Caco-2 (cell line): ENCODE results near the gene BDP1. TPM values are rescaled to one million over a fixed set of nuclear protein-coding genes. Genes with fewer than 3 reads are reported as not detected.
A peak's percentile ranks its signal among the peaks of the same experiment; 100 is the strongest.

ENCODE experiments used
- BruUV-seq: library from RNA; stranded (reverse); fragments of 400-500 nt; replicated peaks from 2 replicates; lab custom pipeline; 2021; lab: Mats Ljungman, UMichigan
- CTCF ChIA-PET: fragments of 300-600 bp; sonication (Branson Sonifier 250); formaldehyde crosslinking; loops from one replicate; lab custom pipeline; 2022; ENCODE audit warnings: antibody characterized with exemption; lab: Charles Lee
- POLR2A ChIA-PET: fragments of 300-600 bp; sonication (Branson Sonifier 250); formaldehyde crosslinking; loops from one replicate; lab custom pipeline; 2022; ENCODE audit warnings: antibody characterized with exemption; lab: Charles Lee
- DNase-seq, 2 experiments: peaks; one replicate each; pipeline versions ENCODE4 v3.0.0 to v3.0.0-alpha.2; 2020 to 2022
- H3K27me3 ChIP-seq: replicated peaks from 2 replicates; pipeline ENCODE4 v1.6.0; 2011; ENCODE audit warnings: low read length; ENCODE audit not compliant: control insufficient read depth, insufficient read depth
- H3K36me3 ChIP-seq: 2 replicates; pipeline ENCODE4 v1.5.1; 2011; ENCODE audit warnings: low read length; ENCODE audit not compliant: control insufficient read depth, insufficient read depth
- H3K4me1 ChIP-seq: fragments of 250-450 bp; sonication (Bioruptor Pico); 2 replicates; pipeline ENCODE4 v1.5.1; 2020; ENCODE audit warnings: mild to moderate bottlenecking
- H3K4me3 ChIP-seq: 2 replicates; pipeline ENCODE4 v1.5.1; 2011; ENCODE audit warnings: low read depth, mild to moderate bottlenecking, control low read depth, low read length
- H3K9me3 ChIP-seq: fragments of 250-450 bp; sonication (Bioruptor Pico); 2 replicates; pipeline ENCODE4 v1.5.1; 2020; ENCODE audit warnings: mild to moderate bottlenecking, moderate library complexity
- H3K27ac Mint-ChIP-seq: one replicate; pipeline ENCODE4 v1.8.0; 2022; ENCODE audit warnings: mixed read lengths; ENCODE audit not compliant: unreplicated experiment
- H3K27me3 Mint-ChIP-seq: one replicate; pipeline ENCODE4 v1.8.0; 2022; ENCODE audit warnings: mixed read lengths; ENCODE audit not compliant: insufficient read depth, unreplicated experiment
- H3K36me3 Mint-ChIP-seq: one replicate; pipeline ENCODE4 v1.8.0; 2022; ENCODE audit warnings: mild to moderate bottlenecking, mixed read lengths; ENCODE audit not compliant: insufficient read depth, unreplicated experiment
- H3K4me1 Mint-ChIP-seq: one replicate; pipeline ENCODE4 v1.8.0; 2022; ENCODE audit warnings: low read depth, mixed read lengths; ENCODE audit not compliant: unreplicated experiment
- H3K4me3 Mint-ChIP-seq: one replicate; pipeline ENCODE4 v1.8.0; 2022; ENCODE audit warnings: mild to moderate bottlenecking, moderate library complexity, mixed read lengths; ENCODE audit not compliant: unreplicated experiment
- H3K9me3 Mint-ChIP-seq: one replicate; pipeline ENCODE4 v1.8.0; 2022; ENCODE audit warnings: mixed read lengths; ENCODE audit not compliant: unreplicated experiment
- intact Hi-C: fragments of 100-400 bp; cut with micrococcal nuclease; formaldehyde crosslinking; loops from one replicate; pipeline ENCODE4 v1.10.0; 2022; ENCODE audit not compliant: unreplicated experiment
- total RNA-seq: library from RNA; stranded (reverse); gene quantifications from 2 replicates; pipeline ENCODE4 v1.2.3, GENCODE V29; 2022
- TF ChIP-seq, protein P1 (sequence below), 2 experiments: fragments of 200-600 bp in 1 of 2; IDR thresholded peaks; 1 replicate in 1 of 2; 2 replicates in 1 of 2; pipeline versions ENCODE4 v1.5.1 to v1.8.0; 2011 to 2022; ENCODE audit warnings: antibody characterized with exemption in 1 of 2, control low read depth in 1 of 2, inconsistent platforms in 1 of 2, low read depth in 1 of 2, low read length in 1 of 2, mild to moderate bottlenecking in 1 of 2, moderate library complexity in 1 of 2; ENCODE audit not compliant: insufficient read depth in 1 of 2, severe bottlenecking in 1 of 2, unreplicated experiment in 1 of 2

BDP1 gene
- total RNA-seq, 1 experiment from 2014 or later = 27.5 TPM

DNA sequence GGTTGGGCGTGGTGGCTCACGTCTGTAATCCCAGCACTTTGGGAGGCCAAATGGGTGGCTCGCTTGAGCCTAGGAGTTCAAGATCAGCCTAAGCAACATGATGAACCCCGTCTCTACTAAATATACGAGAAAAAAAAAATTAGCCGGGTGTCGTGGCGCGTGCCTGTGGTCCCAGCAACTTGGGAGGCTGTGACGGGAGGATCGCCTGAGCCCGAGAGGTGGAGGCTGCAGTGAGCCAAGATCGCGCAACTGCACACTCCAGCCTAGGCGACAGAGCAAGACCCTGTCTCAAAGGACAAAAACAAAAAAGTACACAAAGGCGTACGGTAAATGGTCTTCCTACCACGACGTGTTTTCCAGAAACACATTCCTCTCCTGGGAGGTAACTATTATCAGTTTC lies 538 bp upstream of the BDP1 start:
- peak in 1 of 2 experiments; percentile 23 for DNase-seq
- ChIA-PET CTCF (no interaction called here), POLR2A (interaction anchor here (0.5 kb wide), 1 partner anchor 132 kb away, joined by 3 read pairs; the partner anchor contains the start of gene MCCC2)
- peak overlapping the region; percentile 98 for H3K27ac Mint-ChIP-seq
- peaks cover 8% of the 10 kb centered on the region for H3K4me1 Mint-ChIP-seq
- H3K27me3 Mint-ChIP-seq = peaks cover 3% of the 10 kb centered on the region
- TF ChIP-seq, protein P1, sequence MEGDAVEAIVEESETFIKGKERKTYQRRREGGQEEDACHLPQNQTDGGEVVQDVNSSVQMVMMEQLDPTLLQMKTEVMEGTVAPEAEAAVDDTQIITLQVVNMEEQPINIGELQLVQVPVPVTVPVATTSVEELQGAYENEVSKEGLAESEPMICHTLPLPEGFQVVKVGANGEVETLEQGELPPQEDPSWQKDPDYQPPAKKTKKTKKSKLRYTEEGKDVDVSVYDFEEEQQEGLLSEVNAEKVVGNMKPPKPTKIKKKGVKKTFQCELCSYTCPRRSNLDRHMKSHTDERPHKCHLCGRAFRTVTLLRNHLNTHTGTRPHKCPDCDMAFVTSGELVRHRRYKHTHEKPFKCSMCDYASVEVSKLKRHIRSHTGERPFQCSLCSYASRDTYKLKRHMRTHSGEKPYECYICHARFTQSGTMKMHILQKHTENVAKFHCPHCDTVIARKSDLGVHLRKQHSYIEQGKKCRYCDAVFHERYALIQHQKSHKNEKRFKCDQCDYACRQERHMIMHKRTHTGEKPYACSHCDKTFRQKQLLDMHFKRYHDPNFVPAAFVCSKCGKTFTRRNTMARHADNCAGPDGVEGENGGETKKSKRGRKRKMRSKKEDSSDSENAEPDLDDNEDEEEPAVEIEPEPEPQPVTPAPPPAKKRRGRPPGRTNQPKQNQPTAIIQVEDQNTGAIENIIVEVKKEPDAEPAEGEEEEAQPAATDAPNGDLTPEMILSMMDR (IDR thresholded peaks at IDR 0.05; ENCODE audit: insufficient read depth in 1 of 2, low read depth in 1 of 2, low read length in 1 of 2, severe bottlenecking in 1 of 2, unreplicated experiment in 1 of 2) = no peak
- Histone ChIP-seq H3K4me3 (peak overlapping the region; percentile 54), H3K27me3 (no peaks in the 10 kb centered on the region), H3K36me3 (peaks cover 3% of the 10 kb centered on the region), H3K4me1 (no peaks in the 10 kb centered on the region), H3K9me3 (no peaks in the 10 kb centered on the region)
- H3K9me3 Mint-ChIP-seq = no peaks in the 10 kb centered on the region
- H3K4me3 Mint-ChIP-seq = peak overlapping the region; percentile 93
- intact Hi-C loops = no loop called here
- peaks cover 37% of the 10 kb centered on the region for H3K36me3 Mint-ChIP-seq
- BruUV-seq = TSS peak; percentile 79

DNA sequence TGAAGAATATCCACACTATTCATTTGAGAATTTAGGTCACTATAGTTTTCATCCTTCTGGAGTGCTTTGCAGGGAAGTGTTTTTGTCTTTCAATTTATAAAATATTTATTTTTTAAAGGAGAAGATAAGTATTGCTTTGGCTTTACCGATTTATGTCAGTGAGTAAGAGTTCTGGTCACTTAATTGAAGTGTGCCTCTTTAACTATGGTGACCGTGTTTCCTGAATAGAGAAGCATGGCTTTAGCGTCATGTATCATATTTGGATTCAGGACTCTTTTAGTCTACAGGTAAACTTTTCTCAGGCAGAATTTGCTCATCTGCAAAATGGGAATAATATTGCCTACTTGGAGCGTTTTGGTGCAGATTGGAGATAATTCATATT lies 902 bp downstream of the BDP1 start:
- Mint-ChIP-seq H3K27me3 (peaks cover 3% of the 10 kb centered on the region), H3K4me3 (peak overlapping the region; percentile 93), H3K36me3 (peaks cover 49% of the 10 kb centered on the region), H3K9me3 (no peaks in the 10 kb centered on the region), H3K27ac (peak overlapping the region; percentile 98), H3K4me1 (peaks cover 8% of the 10 kb centered on the region)
- TF ChIP-seq, protein P1 (IDR thresholded peaks at IDR 0.05; ENCODE audit: insufficient read depth in 1 of 2, low read depth in 1 of 2, low read length in 1 of 2, severe bottlenecking in 1 of 2, unreplicated experiment in 1 of 2) = no peak
- no peaks in the 10 kb centered on the region for H3K27me3 ChIP-seq
- BruUV-seq = no TSS peak
- peaks cover 3% of the 10 kb centered on the region for H3K36me3 ChIP-seq
- CTCF ChIA-PET = no interaction called here
- POLR2A ChIA-PET = no interaction called here
- no peak for DNase-seq
- no peaks in the 10 kb centered on the region for H3K9me3 ChIP-seq
- H3K4me3 ChIP-seq = peak overlapping the region; percentile 54
- H3K4me1 ChIP-seq = no peaks in the 10 kb centered on the region
- intact Hi-C loops = no loop called here

DNA sequence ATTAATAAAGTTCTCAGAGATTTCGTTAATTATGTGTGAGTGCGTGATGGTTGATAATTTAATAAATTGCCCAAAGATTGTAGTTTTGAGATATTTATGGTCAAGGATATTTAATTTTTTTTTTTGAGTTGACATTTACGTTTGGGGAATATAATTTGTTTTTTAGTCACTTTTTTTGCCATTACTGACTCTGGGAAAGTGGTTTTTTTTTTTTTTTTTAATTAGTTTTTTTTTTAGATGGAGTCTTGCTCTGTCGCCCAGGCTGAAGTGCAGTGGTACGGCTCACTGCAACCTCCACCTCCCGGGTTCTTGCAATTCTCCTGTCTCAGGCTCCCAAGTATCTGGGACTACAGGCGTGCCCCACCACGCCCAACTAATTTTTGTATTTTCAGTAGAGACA lies 1.7 kb downstream of the BDP1 start:
- TF ChIP-seq, protein P1 (IDR thresholded peaks at IDR 0.05; ENCODE audit: insufficient read depth in 1 of 2, low read depth in 1 of 2, low read length in 1 of 2, severe bottlenecking in 1 of 2, unreplicated experiment in 1 of 2) = no peak
- peaks cover 8% of the 10 kb centered on the region for H3K4me1 Mint-ChIP-seq
- no peaks in the 10 kb centered on the region for H3K27me3 Mint-ChIP-seq
- Histone ChIP-seq H3K4me1 (no peaks in the 10 kb centered on the region), H3K27me3 (no peaks in the 10 kb centered on the region), H3K9me3 (no peaks in the 10 kb centered on the region), H3K36me3 (peaks cover 3% of the 10 kb centered on the region), H3K4me3 (peak overlapping the region; percentile 54; the same call in 1 of the 2 replicates)
- DNase-seq = no peak
- ChIA-PET POLR2A (no interaction called here), CTCF (no interaction called here)
- peak overlapping the region; percentile 93 for H3K4me3 Mint-ChIP-seq
- no peak overlapping the region for H3K27ac Mint-ChIP-seq
- H3K36me3 Mint-ChIP-seq = peaks cover 49% of the 10 kb centered on the region
- intact Hi-C loops = no loop called here
- no TSS peak for BruUV-seq
- H3K9me3 Mint-ChIP-seq = no peaks in the 10 kb centered on the region
